GM23338 (cell line): ENCODE measurements around the gene PGGHG. TPM values are rescaled to one million over a fixed set of nuclear protein-coding genes. Genes with fewer than 3 reads are reported as not detected.

Experiments
- ATAC-seq: fragments of 200-7000 bp; cut with Tn5 transposase; 3 replicates; pipeline ENCODE4 v1.9.1; 2020
- DNase-seq: peaks from one replicate; pipeline ENCODE4 v3.0.0-alpha.2; 2015; ENCODE audit warnings: low spot score
- H2AFZ ChIP-seq: fragments of 200-600 bp; sonication (generic); 2 replicates; pipeline ENCODE4 v1.8.0; 2016; ENCODE audit warnings: antibody characterized with exemption, mild to moderate bottlenecking, moderate library complexity
- H3F3A ChIP-seq: fragments of 200-600 bp; sonication (generic); replicated peaks from 2 replicates; pipeline ENCODE4 v1.8.0; 2017; ENCODE audit warnings: antibody characterized with exemption, mixed run types, low read depth
- H3K27ac ChIP-seq: fragments of 200-600 bp; sonication (generic); 2 replicates; pipeline ENCODE4 v1.6.1; 2016; ENCODE audit warnings: low read depth
- H3K27me3 ChIP-seq: fragments of 200-600 bp; sonication (generic); 2 replicates; pipeline ENCODE4 v1.8.0; 2016; ENCODE audit warnings: mild to moderate bottlenecking, mixed run types, moderate library complexity; ENCODE audit not compliant: insufficient read depth
- H3K36me3 ChIP-seq: fragments of 200-600 bp; sonication (generic); 2 replicates; pipeline ENCODE4 v1.8.0; 2016; ENCODE audit warnings: mild to moderate bottlenecking; ENCODE audit not compliant: insufficient read depth
- H3K4me1 ChIP-seq: fragments of 200-600 bp; sonication (generic); 2 replicates; pipeline ENCODE4 v1.8.0; 2016; ENCODE audit warnings: mild to moderate bottlenecking, moderate library complexity; ENCODE audit not compliant: insufficient read depth
- H3K4me2 ChIP-seq: fragments of 200-600 bp; sonication (generic); 2 replicates; pipeline ENCODE4 v1.7.1; 2017; ENCODE audit warnings: mixed run types
- H3K4me3 ChIP-seq: fragments of 200-600 bp; sonication (generic); 2 replicates; pipeline ENCODE4 v1.6.1; 2016; ENCODE audit warnings: mixed run types
- H3K79me2 ChIP-seq: fragments of 200-600 bp; sonication (generic); replicated peaks from 2 replicates; pipeline ENCODE4 v1.8.0; 2017; ENCODE audit warnings: mild to moderate bottlenecking; ENCODE audit not compliant: insufficient read depth
- H3K9me2 ChIP-seq: fragments of 200-600 bp; sonication (generic); 2 replicates; pipeline ENCODE4 v1.8.0; 2017; ENCODE audit not compliant: insufficient read depth
- H4K20me1 ChIP-seq: fragments of 200-600 bp; sonication (generic); replicated peaks from 2 replicates; pipeline ENCODE4 v1.8.0; 2017; ENCODE audit warnings: mild to moderate bottlenecking; ENCODE audit not compliant: insufficient read depth
- H3K27ac Mint-ChIP-seq: 2 replicates; pipeline ENCODE4 v1.8.0; 2020; ENCODE audit warnings: inconsistent platforms, mild to moderate bottlenecking, moderate library complexity, mixed read lengths
- H3K27me3 Mint-ChIP-seq: 3 replicates; pipeline ENCODE4 v1.8.0; 2022; ENCODE audit warnings: low read depth, mild to moderate bottlenecking, moderate library complexity, mixed read lengths, inconsistent platforms; ENCODE audit not compliant: insufficient read depth, poor library complexity
- H3K36me3 Mint-ChIP-seq: 3 replicates; pipeline ENCODE4 v1.8.0; 2021; ENCODE audit warnings: low read depth, mild to moderate bottlenecking, inconsistent platforms, moderate library complexity, mixed read lengths
- H3K4me1 Mint-ChIP-seq: 3 replicates; pipeline ENCODE4 v1.8.0; 2020; ENCODE audit warnings: mild to moderate bottlenecking, inconsistent platforms, mixed read lengths
- H3K4me3 Mint-ChIP-seq: 3 replicates; pipeline ENCODE4 v1.8.0; 2021; ENCODE audit warnings: moderate library complexity, mild to moderate bottlenecking, inconsistent platforms, mixed read lengths
- H3K9me3 Mint-ChIP-seq: 3 replicates; pipeline ENCODE4 v1.8.0; 2020; ENCODE audit warnings: moderate library complexity, mild to moderate bottlenecking, inconsistent platforms, mixed read lengths
- CREB1 ChIP-seq: fragments of 250-450 bp; sonication (Bioruptor Pico); IDR thresholded peaks from 2 replicates; pipeline ENCODE4 v1.5.0; 2020; ENCODE audit warnings: low read depth, mild to moderate bottlenecking, moderate library complexity
- CTCF ChIP-seq, 2 experiments: fragments of 200-600 bp in 1 of 2; sonication (generic) in 1 of 2; conservative IDR thresholded peaks; 2 replicates each; pipeline versions ENCODE4 v1.5.1 to v1.6.1; 2016 to 2017; ENCODE audit warnings: antibody characterized with exemption in 2 of 2, low read depth in 2 of 2, mild to moderate bottlenecking in 2 of 2, moderate library complexity in 1 of 2
- NANOG ChIP-seq: IDR thresholded peaks from 2 replicates; pipeline ENCODE4 v1.6.1; 2016; ENCODE audit warnings: antibody characterized with exemption, borderline replicate concordance
- STAT1 ChIP-seq: IDR thresholded peaks from one replicate; pipeline ENCODE4 v1.6.1; 2016; ENCODE audit warnings: antibody characterized with exemption; ENCODE audit not compliant: unreplicated experiment
- ZNF114 ChIP-seq: fragments of 250-450 bp; sonication (Bioruptor Pico); IDR thresholded peaks from 2 replicates; pipeline ENCODE4 v1.5.0; 2020; ENCODE audit warnings: mild to moderate bottlenecking, moderate library complexity
- ZNF462 ChIP-seq: fragments of 250-450 bp; sonication (Bioruptor Pico); IDR thresholded peaks from 2 replicates; pipeline ENCODE4 v1.5.0; 2020; ENCODE audit warnings: mild to moderate bottlenecking, moderate library complexity
- polyA plus RNA-seq: library from polyadenylated mRNA; unstranded; fragments of >200 nt; fragmentation: Nextera tagmentation; extraction: Ambion mirVana; gene quantifications from 2 replicates; pipeline ENCODE4 v1.2.1, GENCODE V29; 2016
- total RNA-seq: library from RNA; depleted of rRNA; stranded (reverse); fragments of >200 nt; shearing (Covaris generic); gene quantifications from 2 replicates; pipeline ENCODE4 v1.2.3, GENCODE V29; 2014

PGGHG gene
- total and polyA plus RNA-seq, 2 experiments from 2014 or later = 24.9 to 55.8 TPM

GRCh38 chr11:304061-304506 is 15.2 kb downstream of the PGGHG start (continued):
- TF ChIP-seq ZNF462 (CRISPR knock-in tag) (no peak), STAT1 (no peak), ZNF114 (no peak), CREB1 (CRISPR knock-in tag) (no peak), NANOG (no peak)

- Mint-ChIP-seq H3K4me1 (peaks cover 67% of the 10 kb centered on the region), H3K4me3 (peak overlapping the region; percentile 56), H3K27ac (peak overlapping the region; percentile 90), H3K36me3 (peaks cover 16% of the 10 kb centered on the region), H3K9me3 (peaks cover 7% of the 10 kb centered on the region), H3K27me3 (peaks cover 42% of the 10 kb centered on the region)
- Histone ChIP-seq H3K9me2 (no peaks in the 10 kb centered on the region), H3K79me2 (peaks cover 12% of the 10 kb centered on the region), H4K20me1 (no peaks in the 10 kb centered on the region), H3K27ac (peak overlapping the region; percentile 96), H3K27me3 (no peaks in the 10 kb centered on the region), H3K4me3 (peak overlapping the region; percentile 34), H3K36me3 (no peaks in the 10 kb centered on the region), H3F3A (peaks cover 31% of the 10 kb centered on the region), H3K4me2 (peak overlapping the region; percentile 66), H3K4me1 (peaks cover 71% of the 10 kb centered on the region), H2AFZ (no peak overlapping the region)
- 0 out of 2 replicates have a peak, but pooled peaks have one; percentile 12 for TF ChIP-seq CREB1 (CRISPR knock-in tag)
- TF ChIP-seq NANOG = peak; percentile 58; the same call in 1 of the 2 replicates
- peak; percentile 43 to 48 for TF ChIP-seq CTCF (conservative IDR thresholded peaks at IDR 0.05; ENCODE audit: low read depth in 2 of 2)
- no peak for TF ChIP-seq ZNF114
- ATAC-seq (peak; percentile 25), DNase-seq (peak; percentile 94)
These were observed 16.3 kb downstream of the PGGHG start for GRCh38 chr11:304915-305843.
